ENCODE data around the gene FBXL7. TPM values are rescaled to one million over a fixed set of nuclear protein-coding genes. Genes with fewer than 3 reads are reported as not detected.

Gene FBXL7
- total and polyA plus RNA-seq, 4 donors, result 0.24 to 1.4 (median 1.2) TPM

DNA sequence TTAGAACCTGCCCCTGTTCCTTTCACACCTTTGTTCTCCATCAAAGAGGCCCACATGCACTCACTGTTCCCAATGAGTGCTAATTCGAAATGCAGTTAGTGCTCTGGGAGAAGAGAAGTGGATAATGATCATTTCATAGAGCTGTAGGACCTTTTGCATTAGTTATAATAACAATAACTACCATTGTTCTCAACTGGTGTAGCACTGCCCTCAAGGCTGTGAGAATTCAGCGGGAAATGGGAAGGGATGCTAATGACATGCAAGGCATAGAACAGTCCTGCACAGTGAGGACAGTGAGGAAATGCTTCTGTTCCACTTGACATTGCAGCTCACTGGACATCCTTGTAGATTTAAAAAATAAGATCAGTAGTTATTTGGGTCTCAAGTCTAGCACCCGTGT lies 187.4 kb downstream of the FBXL7 start:
- no peak overlapping the region for H3K27ac ChIP-seq (ENCODE audit: low read depth in 1 of 2, low read length in 2 of 2)
- H3K36me3 ChIP-seq (ENCODE audit: control insufficient read depth in 4 of 4, insufficient read depth in 3 of 4, low read depth in 1 of 4, low read length in 3 of 4), result no peaks in the 10 kb centered on the region
- H3K9me3 ChIP-seq (ENCODE audit: control insufficient read depth in 4 of 4, low read length in 3 of 4), result no peaks in the 10 kb centered on the region
- peaks cover 0 to 4% (median 0%) of the 10 kb centered on the region in 4 donors for H3K4me1 ChIP-seq (ENCODE audit: control insufficient read depth in 4 of 4, insufficient read depth in 4 of 4, low read length in 3 of 4)
- no peak for DNase-seq (ENCODE audit: low spot score)
- no peak overlapping the region for H3K9ac ChIP-seq (ENCODE audit: low read depth in 1 of 2, low read length in 2 of 2)
- no peaks in the 10 kb centered on the region for H3K27me3 ChIP-seq (ENCODE audit: control insufficient read depth in 4 of 4, insufficient read depth in 4 of 4, low read length in 3 of 4)
- TF ChIP-seq SP1 (IDR thresholded peaks at IDR 0.05) (no peak), EGR1 (IDR thresholded peaks at IDR 0.05; ENCODE audit: low read depth in 2 of 2) (no peak), TAF1 (conservative IDR thresholded peaks at IDR 0.05) (no peak), FOXA1 (IDR thresholded peaks at IDR 0.05) (no peak), GABPA (IDR thresholded peaks at IDR 0.05 in 1 of 2, conservative IDR thresholded peaks at IDR 0.05 in 1 of 2) (no peak)
- TF ChIP-seq, protein P1, sequence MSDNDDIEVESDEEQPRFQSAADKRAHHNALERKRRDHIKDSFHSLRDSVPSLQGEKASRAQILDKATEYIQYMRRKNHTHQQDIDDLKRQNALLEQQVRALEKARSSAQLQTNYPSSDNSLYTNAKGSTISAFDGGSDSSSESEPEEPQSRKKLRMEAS (IDR thresholded peaks at IDR 0.05), result no peak
- WGBS, result 79% methylated on average over 3 of the region's 3 CpGs
- H3K4me3 ChIP-seq (ENCODE audit: low read depth in 1 of 3, low read length in 3 of 3), result no peak overlapping the region

DNA sequence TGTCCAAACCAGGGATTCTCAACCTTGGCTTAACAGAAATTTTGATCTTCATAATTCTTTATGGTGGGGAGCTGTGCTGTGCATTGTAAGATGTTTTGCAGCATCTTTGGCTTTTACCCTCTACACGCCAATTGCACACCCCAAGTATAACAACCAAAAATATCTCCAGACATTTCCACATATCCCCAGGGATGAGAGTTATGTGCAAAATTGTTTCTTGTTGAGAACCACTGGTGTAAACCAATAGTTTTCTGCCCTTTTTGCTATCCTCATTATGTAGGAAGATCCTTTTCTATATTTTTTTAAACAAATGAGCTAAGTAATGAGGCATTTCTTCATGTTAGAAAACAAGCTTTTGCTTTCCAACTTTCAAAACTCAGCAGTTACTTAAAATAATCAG lies 189.9 kb downstream of the FBXL7 start:
- H3K4me3 ChIP-seq (ENCODE audit: low read depth in 1 of 3, low read length in 3 of 3), result no peak overlapping the region
- no peaks in the 10 kb centered on the region for H3K36me3 ChIP-seq (ENCODE audit: control insufficient read depth in 4 of 4, insufficient read depth in 3 of 4, low read depth in 1 of 4, low read length in 3 of 4)
- TF ChIP-seq HNF4G (IDR thresholded peaks at IDR 0.05) (no peak), FOXA1 (IDR thresholded peaks at IDR 0.05) (no peak), NR2F2 (IDR thresholded peaks at IDR 0.05) (no peak), GABPA (IDR thresholded peaks at IDR 0.05 in 1 of 2, conservative IDR thresholded peaks at IDR 0.05 in 1 of 2) (no peak), YY1 (IDR thresholded peaks at IDR 0.05) (no peak), EGR1 (IDR thresholded peaks at IDR 0.05; ENCODE audit: low read depth in 2 of 2) (no peak), JUND (IDR thresholded peaks at IDR 0.05) (no peak), TAF1 (conservative IDR thresholded peaks at IDR 0.05) (no peak), HNF4A (conservative IDR thresholded peaks at IDR 0.05) (no peak), RXRA (IDR thresholded peaks at IDR 0.05) (no peak), RAD21 (IDR thresholded peaks at IDR 0.05) (no peak), FOXA2 (IDR thresholded peaks at IDR 0.05) (no peak)
- TF ChIP-seq, protein P2, sequence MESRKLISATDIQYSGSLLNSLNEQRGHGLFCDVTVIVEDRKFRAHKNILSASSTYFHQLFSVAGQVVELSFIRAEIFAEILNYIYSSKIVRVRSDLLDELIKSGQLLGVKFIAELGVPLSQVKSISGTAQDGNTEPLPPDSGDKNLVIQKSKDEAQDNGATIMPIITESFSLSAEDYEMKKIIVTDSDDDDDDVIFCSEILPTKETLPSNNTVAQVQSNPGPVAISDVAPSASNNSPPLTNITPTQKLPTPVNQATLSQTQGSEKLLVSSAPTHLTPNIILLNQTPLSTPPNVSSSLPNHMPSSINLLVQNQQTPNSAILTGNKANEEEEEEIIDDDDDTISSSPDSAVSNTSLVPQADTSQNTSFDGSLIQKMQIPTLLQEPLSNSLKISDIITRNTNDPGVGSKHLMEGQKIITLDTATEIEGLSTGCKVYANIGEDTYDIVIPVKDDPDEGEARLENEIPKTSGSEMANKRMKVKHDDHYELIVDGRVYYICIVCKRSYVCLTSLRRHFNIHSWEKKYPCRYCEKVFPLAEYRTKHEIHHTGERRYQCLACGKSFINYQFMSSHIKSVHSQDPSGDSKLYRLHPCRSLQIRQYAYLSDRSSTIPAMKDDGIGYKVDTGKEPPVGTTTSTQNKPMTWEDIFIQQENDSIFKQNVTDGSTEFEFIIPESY (IDR thresholded peaks at IDR 0.05), result no peak
- TF ChIP-seq, protein P3, sequence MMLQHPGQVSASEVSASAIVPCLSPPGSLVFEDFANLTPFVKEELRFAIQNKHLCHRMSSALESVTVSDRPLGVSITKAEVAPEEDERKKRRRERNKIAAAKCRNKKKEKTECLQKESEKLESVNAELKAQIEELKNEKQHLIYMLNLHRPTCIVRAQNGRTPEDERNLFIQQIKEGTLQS (IDR thresholded peaks at IDR 0.05), result no peak
- TF ChIP-seq, protein P4, sequence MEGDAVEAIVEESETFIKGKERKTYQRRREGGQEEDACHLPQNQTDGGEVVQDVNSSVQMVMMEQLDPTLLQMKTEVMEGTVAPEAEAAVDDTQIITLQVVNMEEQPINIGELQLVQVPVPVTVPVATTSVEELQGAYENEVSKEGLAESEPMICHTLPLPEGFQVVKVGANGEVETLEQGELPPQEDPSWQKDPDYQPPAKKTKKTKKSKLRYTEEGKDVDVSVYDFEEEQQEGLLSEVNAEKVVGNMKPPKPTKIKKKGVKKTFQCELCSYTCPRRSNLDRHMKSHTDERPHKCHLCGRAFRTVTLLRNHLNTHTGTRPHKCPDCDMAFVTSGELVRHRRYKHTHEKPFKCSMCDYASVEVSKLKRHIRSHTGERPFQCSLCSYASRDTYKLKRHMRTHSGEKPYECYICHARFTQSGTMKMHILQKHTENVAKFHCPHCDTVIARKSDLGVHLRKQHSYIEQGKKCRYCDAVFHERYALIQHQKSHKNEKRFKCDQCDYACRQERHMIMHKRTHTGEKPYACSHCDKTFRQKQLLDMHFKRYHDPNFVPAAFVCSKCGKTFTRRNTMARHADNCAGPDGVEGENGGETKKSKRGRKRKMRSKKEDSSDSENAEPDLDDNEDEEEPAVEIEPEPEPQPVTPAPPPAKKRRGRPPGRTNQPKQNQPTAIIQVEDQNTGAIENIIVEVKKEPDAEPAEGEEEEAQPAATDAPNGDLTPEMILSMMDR (IDR thresholded peaks at IDR 0.05; ENCODE audit: low read depth, low read length, missing input control), result no peak
- no peak overlapping the region for H3K27ac ChIP-seq (ENCODE audit: low read depth in 1 of 2, low read length in 2 of 2)
- H3K9me3 ChIP-seq (ENCODE audit: control insufficient read depth in 4 of 4, low read length in 3 of 4), result no peaks in the 10 kb centered on the region
- no peak overlapping the region for H3K9ac ChIP-seq (ENCODE audit: low read depth in 1 of 2, low read length in 2 of 2)
- H3K27me3 ChIP-seq (ENCODE audit: control insufficient read depth in 4 of 4, insufficient read depth in 4 of 4, low read length in 3 of 4), result no peaks in the 10 kb centered on the region
- WGBS, result 95% methylated on average over 1 of the region's 1 CpG
- no peak for DNase-seq (ENCODE audit: low spot score)
- peaks cover 0 to 4% (median 0%) of the 10 kb centered on the region in 4 donors for H3K4me1 ChIP-seq (ENCODE audit: control insufficient read depth in 4 of 4, insufficient read depth in 4 of 4, low read length in 3 of 4)

Data from liver (tissue), 9 donors.